ENCODE data around the gene NR5A2.

NR5A2 gene

DNA sequence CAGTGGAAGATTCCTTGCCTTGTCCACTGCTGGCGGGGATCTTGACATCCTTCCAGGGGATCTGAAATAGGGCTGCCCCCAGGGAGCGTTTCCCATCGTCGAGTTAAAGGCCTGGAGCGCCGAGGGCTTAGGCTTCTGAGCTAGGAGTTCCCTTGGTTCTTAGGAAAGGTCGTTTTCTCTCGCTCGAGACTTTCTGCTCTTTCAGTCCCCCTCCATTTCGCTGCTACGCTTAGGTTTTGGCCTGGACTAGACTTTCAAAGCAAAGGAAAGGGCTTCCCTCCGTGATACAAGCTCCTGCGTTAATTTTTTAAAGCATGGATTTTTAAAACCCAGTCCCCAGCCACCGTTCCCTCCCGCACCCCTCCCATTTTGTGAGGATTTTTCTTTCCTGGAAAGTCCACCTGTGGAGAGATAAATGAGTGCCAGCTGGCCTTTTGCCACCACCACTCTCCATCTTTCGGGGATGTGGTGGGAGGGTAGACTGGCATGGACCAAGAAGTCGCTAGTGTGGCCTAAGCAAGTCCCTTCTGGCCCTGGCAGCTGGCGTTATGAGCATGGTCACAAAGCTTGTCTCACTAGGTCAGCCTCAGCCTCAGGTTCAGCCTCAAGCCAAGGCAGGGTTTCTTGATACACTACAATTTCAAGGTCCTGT is 9.2 kb downstream of the NR5A2 start:
- DNase-seq = no peak

DNA sequence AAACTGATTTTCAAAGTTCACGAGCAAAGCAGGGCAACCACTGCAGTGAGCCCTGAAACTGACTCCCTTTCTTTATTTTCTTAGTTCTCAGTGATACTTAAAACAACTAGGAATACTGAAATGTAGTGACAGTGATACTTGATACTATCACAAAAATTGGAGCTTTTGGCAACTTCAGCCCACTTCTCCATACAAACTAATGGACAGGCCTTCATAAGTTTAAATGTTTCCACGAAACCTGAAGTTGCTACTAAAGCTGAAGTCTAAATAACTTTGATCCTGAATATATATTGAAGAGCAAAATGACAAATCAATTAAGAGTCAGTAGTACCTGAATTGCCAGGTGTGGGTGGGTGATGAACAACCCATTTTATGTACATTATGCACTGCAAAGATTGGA is 10.0 kb downstream of the NR5A2 start:
- DNase-seq = no peak

DNA sequence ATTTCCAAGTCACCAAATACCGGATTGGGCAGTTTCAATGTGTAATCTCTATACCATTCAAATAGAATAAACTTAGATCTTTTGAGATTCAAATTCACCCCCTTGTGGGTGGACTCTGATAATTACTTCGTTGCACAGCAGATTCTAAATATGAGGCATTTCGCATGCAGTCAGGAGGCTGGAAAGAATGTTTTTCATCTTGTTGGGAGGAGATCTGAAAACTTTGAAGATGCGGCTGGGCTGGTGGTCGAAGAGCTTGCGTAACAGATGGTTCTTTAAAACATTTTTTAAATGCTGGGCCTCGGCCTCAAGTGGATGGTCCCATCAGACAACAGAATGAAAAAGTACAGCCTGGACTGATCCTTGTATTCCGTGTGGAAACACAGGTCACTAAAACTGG is 10.4 kb downstream of the NR5A2 start:
- no peak for DNase-seq

DNA sequence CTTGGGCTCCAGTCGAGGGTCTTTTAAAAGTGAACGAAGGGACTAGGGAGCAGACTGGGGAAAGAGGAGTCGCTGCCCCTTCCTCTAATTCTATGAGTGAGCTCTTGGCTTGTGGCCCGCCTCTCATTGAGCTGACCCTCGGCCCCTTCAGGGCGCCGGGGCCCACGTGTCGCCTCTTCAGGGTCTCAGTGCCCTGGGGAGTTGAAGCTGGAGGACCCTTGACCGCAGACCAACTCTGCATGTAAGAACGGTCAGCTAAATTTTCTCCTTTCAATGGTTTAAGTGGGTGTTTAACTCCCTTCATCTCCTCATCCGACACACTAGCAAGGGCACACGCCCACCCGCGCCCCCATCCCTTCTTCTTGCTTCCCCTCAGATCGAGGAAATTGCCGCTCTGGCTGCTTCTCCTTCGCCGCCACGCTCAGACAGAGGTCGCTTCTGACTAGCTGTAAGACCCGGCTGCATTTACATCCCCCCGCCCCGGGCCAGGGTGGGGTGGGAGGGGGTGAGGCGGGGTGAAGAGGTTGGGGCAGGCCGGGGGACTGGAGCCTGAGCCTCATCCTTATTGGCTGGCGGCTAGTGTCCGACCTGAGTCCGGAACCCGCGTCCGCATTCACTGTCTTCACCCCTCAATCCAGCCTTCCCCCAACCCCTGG is 10.9 kb downstream of the NR5A2 start:
- no peak for DNase-seq

DNA sequence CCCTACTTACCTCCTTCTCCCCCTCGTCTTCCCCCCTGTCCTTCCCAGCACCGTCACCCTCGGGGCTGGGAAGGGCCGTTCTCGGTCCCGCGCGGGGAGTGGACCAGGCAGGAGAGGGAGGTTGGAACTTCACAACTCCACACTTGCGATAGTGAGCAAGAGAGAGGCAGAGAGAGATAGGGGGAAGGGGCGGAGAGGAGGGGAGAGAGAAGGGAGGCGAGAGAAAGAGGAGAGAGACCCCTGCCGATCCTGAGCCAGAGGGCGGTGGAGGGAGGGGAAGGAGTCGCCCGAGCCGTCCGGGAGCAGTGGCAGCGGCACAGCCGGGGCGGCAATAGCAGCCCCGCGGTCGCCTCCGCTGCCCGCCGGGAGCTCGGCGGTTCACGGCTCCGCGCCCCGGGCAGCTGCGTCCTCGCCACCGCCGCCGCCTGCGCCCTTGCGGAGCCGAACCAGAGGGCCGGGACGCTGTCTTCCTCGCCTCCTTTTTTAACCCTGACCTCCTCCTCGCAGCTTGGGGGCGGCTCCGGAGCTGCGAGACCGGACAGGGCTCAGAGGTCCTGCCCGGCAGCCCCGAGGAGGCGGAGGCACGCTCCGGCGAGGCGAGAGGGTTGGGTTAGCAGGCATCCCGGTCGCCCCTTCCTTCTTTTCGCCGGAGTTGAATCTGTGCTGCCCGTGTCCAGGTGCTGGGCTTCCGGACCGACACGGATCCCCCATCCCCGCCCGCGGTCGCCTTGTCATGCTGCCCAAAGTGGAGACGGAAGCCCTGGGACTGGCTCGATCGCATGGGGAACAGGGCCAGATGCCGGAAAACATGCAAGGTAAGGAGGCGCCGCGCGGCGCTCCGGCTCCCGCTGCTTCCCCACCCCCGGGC is 11.7 kb downstream of the NR5A2 start:
- no peak for DNase-seq

DNA sequence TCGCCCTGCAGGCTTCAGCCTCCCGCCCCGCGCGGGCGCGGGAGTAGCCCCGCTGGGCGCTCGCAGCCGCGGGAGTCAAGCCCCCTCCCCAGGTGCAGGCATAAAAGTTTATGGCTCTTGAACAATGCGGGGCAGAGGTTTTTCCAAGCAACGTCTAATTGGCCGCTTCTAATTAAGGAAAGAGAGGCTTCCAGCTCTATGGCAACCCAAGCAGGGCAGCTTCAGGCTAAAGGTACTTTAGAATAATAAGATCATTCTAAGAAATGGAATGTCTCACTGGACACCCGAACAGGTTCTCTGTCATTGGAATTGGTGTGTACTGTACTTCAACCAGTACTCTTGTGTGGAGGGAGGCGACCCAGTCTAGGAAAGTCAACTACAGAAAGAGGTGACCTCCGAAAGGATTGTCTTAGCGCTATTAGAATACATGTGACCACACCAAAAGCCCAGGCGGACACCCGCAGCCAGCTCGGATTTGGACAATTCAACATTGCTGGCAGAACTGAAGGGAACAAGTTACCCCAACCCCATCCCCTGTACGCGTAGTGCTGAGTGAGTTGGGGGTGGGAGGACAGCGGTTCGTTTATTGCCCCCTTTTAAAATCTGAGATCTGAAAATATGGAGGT is 12.5 kb downstream of the NR5A2 start:
- no peak for DNase-seq

DNA sequence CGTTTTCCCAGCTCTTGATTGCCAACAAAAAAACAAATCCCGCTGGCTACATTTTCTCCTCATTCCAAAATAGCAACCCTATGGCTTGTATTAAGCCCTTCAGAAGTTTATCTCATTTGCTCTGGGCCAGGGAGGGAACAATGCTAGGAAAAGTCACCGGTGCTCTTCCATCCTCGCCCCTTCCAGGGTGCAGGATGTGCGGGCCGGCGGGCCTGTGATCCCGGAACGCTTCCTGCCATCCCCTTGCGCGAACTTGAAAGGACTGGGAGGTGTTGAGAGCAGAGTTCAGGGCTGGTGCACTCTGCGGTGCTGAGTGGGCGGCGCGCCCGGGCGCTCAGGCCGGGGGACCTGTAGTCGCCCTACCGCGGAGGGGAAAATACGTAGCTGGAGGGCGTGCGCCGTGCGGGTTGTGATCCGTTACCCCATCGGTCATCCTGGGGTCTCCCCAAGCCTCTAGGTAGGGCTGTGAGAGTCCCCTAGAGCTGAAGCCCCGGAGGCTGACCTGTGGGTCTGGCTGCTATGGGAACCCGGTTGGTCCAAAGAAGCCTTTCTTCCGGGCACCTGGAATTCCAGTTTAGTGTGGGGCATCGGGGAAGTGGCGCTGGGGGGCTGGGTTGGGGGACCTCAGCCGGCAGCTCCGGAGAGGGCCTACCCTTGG is 13.1 kb downstream of the NR5A2 start:
- DNase-seq = no peak

DNA sequence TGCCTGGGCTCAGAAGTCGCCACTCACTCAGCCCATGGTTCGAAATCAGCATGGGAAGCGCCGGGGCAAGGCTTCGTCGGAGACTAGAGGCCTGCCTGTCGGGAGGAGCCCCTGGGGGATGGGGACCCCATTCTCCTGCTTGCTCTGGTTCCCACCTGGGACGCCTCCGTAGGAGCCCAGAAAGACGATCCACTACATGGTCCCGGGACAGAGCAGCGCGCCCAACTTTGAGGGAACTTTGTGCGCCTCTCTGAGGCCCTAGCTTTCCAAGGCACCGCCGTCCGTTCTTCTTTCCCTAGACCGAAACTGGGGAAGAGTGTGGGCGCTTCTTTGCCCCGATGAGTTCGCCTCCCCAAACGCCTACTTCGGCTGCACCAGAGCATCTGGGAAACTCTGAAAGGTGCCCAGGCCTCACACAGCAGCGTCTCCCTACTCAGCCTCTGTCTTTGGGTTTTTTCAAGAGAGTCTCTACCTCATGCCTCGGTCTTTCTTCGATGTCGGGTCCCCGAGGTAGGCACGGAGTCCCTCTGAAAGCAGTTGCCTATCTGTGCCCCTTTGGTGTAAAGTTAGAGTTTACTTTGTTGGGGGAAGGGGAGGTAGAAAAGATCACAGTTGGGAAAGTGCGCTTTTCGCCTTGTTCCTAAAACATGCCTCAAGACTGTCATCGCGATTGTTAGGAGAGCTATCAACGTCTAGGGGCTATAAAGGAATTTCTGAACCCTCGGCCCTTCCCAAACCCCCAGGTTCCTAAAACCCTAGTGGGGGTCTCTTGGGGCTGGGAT is 14.0 kb downstream of the NR5A2 start:
- DNase-seq = no peak

DNA sequence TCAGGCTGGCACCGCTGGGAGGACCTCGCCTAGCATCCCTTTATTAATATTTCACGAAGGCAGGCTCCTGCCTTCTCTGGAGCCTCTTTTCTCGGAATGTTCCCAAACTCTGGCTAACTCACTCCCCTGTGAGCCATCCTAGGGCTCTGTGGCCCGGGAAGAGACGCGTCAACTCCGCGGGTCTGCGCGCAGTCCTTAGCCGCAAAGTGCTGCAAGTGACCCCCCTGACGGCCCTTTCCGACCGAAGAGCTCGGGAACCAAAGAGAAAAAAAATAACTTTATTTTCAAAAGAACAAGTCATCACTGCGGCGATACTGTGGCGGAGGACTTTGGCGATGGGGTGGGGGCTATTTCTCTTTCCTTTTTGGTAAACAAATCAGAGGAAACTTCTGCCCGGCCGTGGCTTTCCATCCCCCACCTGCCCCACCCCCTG is 14.6 kb downstream of the NR5A2 start:
- no peak for DNase-seq

DNA sequence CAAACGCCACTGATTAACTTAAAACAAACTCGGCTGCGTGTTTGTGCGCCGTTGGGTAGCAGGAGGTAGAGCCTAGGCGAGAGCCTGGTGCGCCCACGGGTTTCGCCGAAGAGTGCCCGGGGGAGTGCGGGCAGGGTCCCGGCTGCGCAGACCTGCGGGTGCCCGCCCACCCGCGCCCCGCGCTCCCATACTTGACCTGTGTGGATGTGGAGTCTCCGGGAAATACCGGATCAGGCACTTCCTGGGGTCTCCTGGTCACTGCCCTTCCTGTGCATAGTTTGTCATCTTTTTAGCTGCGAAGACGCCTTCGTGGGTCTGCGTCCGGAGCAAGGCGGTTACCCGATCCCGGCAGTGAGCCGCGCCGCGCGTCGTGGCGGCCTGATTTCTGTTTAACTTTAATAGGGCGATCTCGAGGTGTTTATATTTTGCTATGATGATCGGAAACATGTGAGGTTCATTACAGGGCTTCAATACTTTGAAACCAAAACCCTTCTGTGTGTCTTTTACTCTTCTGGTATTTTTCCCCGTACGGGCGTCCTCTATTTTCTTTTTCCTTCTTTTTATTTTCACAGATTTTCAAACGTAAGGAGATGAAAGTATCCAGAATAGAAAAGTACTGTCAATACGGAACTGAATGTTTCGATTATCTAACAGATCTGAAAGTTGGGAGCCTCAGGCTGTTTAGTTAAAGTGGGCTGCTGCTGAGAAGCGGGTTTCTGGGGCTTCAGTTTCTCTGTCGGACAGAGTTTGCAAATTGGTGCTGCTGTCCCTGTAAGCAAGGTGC is 15.2 kb downstream of the NR5A2 start:
- DNase-seq = no peak

DNA sequence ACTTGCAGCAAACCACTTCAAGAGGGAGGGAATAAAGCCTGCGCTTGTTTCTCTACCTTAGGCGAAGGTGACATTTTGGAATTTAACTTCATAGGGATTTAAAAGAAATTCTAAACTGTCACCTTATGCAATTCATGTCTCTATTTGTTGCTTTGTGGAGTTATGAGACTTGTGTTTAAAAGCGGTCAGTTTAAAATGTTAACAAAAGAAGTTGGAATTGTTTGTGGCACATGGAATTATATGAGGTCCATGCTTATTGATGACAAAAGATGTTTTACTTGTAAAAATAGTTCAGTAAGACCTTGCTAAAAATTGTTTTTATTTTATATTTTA is 15.8 kb downstream of the NR5A2 start:
- no peak for DNase-seq

DNA sequence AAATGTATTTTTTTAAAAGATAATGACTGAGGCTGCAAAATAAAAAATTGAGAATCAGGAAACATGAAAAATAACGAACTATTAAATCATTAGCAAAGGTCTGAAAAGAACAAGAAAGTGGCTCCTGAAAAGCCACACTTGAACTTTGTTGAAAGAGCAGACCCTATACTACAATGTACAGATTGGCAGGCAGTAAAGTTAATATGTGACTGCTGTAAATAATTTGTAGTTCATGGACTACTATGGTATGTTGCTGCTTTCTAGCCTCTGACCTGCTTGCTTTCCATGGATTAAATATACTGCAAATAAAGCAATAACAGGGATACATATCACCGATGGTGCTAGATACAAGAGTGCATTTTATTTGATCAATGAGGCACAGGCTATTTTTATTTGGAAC is 18.6 kb downstream of the NR5A2 start:
- DNase-seq = no peak

DNA sequence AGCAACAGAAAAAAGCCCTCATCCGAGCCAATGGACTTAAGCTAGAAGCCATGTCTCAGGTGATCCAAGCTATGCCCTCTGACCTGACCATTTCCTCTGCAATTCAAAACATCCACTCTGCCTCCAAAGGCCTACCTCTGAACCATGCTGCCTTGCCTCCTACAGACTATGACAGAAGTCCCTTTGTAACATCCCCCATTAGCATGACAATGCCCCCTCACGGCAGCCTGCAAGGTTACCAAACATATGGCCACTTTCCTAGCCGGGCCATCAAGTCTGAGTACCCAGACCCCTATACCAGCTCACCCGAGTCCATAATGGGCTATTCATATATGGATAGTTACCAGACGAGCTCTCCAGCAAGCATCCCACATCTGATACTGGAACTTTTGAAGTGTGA is 20.7 kb downstream of the NR5A2 start:
- no peak for DNase-seq

DNA sequence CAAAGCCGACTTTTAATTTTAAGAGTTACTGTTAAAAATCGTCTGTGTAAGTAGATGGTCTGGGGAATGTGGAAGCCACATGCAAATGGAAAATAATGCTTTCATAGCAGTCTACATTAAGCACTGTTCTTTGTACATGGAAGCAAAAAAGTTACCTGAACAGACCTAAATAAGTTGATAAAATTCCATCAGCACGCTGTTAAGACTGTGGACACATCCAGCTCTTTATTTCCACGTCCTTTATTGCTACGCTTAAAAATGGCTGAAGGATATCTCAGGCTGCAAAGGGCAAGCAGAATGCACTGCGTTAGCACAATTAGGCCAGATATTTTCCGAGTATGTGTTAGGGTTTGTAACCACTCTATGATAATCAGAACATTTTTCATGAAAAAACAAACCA is 22.3 kb downstream of the NR5A2 start:
- DNase-seq = no peak

DNA sequence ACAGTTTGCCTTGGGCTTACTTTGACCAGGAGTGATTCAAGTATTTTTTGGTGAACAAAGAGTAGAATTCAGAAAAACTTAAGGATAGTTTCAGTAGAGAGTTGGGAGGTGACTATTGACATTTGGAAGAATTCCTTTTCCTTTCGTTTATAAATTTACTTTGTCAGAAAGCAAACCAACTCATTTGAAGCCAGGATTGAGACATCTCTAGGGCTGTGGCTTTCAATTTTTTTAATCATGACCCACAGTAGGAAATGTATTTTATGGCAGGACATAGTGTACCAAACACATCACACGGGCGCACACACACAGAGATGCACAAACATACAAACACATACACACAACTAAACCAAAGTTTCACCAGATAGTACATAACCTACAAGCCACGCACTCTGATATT is 24.1 kb downstream of the NR5A2 start:
- DNase-seq = no peak

DNA sequence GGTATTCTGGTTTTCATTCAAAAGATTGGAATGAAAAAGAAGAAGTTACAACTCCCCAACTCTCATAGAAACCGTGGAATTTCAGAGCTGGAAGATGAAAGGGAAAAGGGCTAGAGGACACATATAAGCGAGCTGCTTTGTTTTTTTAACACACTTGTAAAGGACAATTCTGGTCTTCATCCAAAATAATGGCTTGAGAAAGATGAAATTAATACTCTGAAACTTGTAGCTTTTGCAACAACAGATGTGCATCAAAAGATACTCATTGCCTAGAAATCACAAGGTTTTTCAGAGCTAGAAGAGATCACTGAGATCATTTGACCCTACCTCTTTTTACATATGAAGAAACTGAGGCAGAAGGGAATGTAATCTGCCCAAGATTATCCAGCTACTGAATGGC is 25.6 kb downstream of the NR5A2 start:
- DNase-seq = no peak

DNA sequence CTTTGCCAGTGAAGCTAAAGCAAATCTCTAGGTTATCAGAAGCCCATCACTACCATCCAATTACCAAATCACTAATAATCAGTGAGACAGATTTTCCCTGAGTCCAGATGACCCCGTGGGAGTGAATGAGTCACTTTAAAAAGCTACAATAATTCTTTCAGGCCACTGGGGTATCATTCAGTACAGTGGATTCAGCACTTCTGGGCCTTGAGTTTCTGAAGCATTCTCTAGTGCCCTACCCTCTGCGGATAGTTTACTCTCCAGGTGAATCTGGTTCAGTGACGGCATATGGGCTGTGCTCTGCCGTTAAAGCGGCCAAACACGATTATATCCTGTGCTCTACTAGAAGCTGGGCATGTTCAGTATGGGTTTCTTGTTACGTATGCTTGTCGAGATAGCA is 26.1 kb downstream of the NR5A2 start:
- no peak for DNase-seq

DNA sequence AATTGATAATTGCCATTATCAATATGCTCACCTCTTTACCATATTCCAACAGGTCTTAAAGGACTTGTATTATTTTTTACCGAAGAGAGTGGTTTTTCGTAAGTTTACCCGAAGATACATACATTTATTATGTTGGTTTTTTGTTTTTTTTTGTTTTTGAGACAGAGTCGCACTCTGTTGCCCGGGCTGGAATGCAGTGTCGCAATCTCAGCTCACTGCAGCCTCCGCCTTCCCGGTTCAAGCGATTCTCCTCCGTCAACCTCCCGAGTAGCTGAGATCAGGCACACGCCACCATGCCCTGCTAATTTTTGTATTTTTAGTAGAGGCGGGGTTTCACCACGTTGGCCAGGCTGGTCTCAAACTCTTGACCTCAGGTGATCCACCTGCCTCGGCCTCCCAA is 30.8 kb downstream of the NR5A2 start:
- DNase-seq = no peak

DNA sequence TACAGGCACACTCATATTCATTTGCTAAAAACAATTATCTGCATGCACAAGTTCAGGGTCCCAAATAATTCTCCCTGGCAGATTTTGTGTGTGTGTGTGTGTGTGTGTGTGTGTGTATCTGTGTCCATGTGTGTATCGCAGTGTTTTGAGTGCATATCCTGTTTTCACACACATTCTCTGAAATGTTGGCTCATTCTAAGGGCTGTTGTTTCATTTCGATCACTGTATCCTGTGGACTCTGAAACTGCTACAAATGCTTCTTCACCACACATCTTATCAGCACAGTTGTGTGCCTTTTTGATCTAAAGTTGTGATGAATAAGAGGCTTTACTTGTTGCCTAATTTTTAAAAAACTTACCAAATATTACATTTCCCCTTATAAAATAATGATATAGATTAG is 34.6 kb downstream of the NR5A2 start:
- no peak for DNase-seq

DNA sequence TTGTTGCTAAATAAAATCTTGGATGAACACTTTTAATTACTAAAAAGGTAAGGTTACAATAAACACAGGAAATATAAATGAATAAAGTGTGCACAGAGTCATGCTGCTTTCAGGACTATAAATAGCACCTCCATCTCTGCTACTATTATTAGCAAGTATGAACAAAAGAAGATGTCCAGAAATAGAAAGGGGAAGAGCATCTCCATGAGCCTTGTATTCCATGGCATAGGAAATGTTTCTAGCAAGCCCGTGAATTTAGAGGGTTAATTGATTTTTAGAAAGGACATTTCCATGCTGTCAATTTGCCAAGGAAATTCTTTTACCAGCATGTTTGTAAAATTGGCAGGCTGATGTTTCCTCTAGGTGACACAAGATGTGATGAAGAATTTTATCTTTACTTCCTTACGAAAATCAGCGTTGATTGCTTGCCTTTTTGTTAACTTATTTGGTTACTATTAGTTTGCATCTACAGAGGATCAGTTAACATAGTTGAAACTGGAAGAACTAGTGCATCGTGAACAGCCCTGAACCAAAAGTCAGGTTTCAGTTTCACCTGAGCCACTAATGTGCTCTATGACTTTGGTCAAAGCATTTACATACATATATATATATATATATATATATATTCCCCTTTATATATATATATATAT is 45.3 kb downstream of the NR5A2 start:
- DNase-seq = no peak

DNA sequence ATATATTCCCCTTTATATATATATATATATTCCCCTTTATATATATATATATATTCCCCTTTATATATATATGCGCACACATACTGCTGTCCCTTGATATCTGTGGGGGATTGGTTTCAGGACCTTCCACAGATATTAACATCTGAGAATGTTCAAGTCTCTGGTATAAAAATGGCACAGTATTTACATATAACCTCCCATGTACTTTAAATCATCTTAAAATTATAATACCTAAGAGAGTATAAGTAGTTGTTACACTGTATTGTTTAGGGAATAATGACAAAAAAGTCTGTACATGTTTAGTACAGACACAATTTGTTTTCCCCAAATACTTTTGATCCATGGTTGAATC is 45.8 kb downstream of the NR5A2 start:
- DNase-seq = no peak
